ENCODE measurements around the gene DCTPP1. TPM values are rescaled to one million over a fixed set of nuclear protein-coding genes. Genes with fewer than 3 reads are reported as not detected.
A peak's percentile ranks its signal among the peaks of the same experiment; 100 is the strongest.

DCTPP1 gene
- total and polyA plus RNA-seq, 9 of the 15 experiments (the other 6 are each of a cell fraction or from before 2014, with no cell fraction given) = 45.0 to 132 (median 80.6) TPM

DNA sequence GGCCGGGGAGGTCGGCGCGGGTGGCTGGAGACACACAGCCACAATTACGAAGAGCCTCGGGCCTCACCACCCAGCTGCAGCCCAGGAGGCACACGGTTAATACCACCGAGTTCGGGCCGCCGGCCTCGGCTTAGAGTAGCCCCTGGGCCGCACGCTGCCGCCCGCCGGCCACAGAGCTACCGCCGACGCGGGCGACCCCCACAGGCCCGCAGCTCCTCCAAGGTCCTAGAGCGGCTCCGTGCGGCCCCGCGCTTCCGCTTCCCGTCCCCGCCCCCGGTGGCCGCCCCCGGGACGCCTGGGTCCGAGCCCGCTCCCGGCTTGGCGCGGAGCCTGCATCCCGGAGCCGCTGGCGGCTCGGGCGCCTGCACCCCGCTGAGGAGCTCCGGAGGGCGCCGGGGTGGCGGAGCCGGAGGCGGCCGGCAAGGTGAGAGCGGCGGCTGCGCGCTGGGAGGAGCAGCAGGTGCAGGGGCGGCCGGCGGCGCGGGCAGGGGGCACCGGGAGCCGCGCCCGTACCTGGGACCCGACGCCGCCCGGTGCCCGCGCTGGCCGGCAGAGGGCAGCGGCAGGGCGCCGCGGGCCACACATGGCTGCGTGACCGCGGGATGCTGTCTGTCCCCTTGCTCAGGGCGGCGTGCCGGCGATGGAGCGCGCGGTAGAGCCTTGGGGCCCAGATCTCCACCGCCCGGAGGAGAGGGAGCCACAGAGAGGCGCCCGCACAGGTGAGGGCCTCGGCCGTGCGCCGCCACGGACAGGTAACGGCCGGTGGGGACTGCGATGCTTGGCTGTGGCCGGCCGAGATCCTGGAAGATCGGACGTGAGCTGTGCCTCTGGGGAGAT, 34.5 kb downstream of the DCTPP1 start, which contains the start of gene ZNF48 (continued):
- TF ChIP-seq PHF20 (IDR thresholded peaks at IDR 0.05; ENCODE audit: partially characterized antibody) = peak; percentile 62
- TF ChIP-seq, protein P1, sequence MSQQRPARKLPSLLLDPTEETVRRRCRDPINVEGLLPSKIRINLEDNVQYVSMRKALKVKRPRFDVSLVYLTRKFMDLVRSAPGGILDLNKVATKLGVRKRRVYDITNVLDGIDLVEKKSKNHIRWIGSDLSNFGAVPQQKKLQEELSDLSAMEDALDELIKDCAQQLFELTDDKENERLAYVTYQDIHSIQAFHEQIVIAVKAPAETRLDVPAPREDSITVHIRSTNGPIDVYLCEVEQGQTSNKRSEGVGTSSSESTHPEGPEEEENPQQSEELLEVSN (IDR thresholded peaks at IDR 0.05; ENCODE audit: borderline replicate concordance in 1 of 2, extremely low read depth in 1 of 2, insufficient read depth in 1 of 2, insufficient read length in 1 of 2, low read depth in 1 of 2, low read length in 1 of 2, poor library complexity in 1 of 2, severe bottlenecking in 1 of 2) = peak; percentile 35 to 74
- TF ChIP-seq ZBTB1 (CRISPR knock-in tag; IDR thresholded peaks at IDR 0.05; ENCODE audit: borderline replicate concordance, low read depth) = peak; percentile 93; the same call in 1 of the 2 replicates
- peak; percentile 63; the same call in 1 of the 2 replicates for TF ChIP-seq ESRRA (IDR thresholded peaks at IDR 0.05; ENCODE audit: borderline replicate concordance, low read depth)
- TF ChIP-seq MAZ (CRISPR knock-in tag; conservative IDR thresholded peaks at IDR 0.05 in 1 of 2, IDR thresholded peaks at IDR 0.05 in 1 of 2) = peak; percentile 67 to 81; a peak in 3 of 4 replicates
- TF ChIP-seq, protein P2, sequence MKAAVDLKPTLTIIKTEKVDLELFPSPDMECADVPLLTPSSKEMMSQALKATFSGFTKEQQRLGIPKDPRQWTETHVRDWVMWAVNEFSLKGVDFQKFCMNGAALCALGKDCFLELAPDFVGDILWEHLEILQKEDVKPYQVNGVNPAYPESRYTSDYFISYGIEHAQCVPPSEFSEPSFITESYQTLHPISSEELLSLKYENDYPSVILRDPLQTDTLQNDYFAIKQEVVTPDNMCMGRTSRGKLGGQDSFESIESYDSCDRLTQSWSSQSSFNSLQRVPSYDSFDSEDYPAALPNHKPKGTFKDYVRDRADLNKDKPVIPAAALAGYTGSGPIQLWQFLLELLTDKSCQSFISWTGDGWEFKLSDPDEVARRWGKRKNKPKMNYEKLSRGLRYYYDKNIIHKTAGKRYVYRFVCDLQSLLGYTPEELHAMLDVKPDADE (conservative IDR thresholded peaks at IDR 0.05; ENCODE audit: control insufficient read depth, low read depth, low read length) = no peak; the same call in 1 of the 2 replicates
- TF ChIP-seq SUPT5H (IDR thresholded peaks at IDR 0.05) = peak; percentile 51
- peak; percentile 84 for TF ChIP-seq POLR2G (IDR thresholded peaks at IDR 0.05; ENCODE audit: low read depth, low read length)
- TF ChIP-seq COPS2 (conservative IDR thresholded peaks at IDR 0.05) = no peak
- TF ChIP-seq, protein P3, sequence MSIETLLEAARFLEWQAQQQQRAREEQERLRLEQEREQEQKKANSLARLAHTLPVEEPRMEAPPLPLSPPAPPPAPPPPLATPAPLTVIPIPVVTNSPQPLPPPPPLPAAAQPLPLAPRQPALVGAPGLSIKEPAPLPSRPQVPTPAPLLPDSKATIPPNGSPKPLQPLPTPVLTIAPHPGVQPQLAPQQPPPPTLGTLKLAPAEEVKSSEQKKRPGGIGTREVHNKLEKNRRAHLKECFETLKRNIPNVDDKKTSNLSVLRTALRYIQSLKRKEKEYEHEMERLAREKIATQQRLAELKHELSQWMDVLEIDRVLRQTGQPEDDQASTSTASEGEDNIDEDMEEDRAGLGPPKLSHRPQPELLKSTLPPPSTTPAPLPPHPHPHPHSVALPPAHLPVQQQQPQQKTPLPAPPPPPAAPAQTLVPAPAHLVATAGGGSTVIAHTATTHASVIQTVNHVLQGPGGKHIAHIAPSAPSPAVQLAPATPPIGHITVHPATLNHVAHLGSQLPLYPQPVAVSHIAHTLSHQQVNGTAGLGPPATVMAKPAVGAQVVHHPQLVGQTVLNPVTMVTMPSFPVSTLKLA (conservative IDR thresholded peaks at IDR 0.05) = peak; percentile 61 to 90; a peak in 3 of 4 replicates
- TF ChIP-seq FOXM1 (IDR thresholded peaks at IDR 0.05; ENCODE audit: low read depth) = no peak
- TF ChIP-seq FOXM1 (CRISPR knock-in tag; IDR thresholded peaks at IDR 0.05; ENCODE audit: low read depth) = no peak
- TF ChIP-seq KLF1 (tag; IDR thresholded peaks at IDR 0.05) = peak; percentile 57; the same call in 1 of the 2 replicates
- no peak for TF ChIP-seq ZNF134 (CRISPR knock-in tag; conservative IDR thresholded peaks at IDR 0.05)
- TF ChIP-seq CBX5 (IDR thresholded peaks at IDR 0.05; ENCODE audit: borderline replicate concordance, low read depth) = 0 out of 2 replicates have a peak, but pooled peaks have one; percentile 21
- peak; percentile 68 for TF ChIP-seq CCNT2 (IDR thresholded peaks at IDR 0.05; ENCODE audit: borderline replicate concordance, extremely low read depth, insufficient read length, low read depth, low read length)
- TF ChIP-seq MYBL2 (IDR thresholded peaks at IDR 0.05; ENCODE audit: low read depth) = no peak
- no peak for TF ChIP-seq MYBL2 (CRISPR knock-in tag; IDR thresholded peaks at IDR 0.05; ENCODE audit: borderline replicate concordance)
- peak; percentile 90 for TF ChIP-seq SMAD4 (CRISPR knock-in tag; conservative IDR thresholded peaks at IDR 0.05)
- TF ChIP-seq, protein P4, sequence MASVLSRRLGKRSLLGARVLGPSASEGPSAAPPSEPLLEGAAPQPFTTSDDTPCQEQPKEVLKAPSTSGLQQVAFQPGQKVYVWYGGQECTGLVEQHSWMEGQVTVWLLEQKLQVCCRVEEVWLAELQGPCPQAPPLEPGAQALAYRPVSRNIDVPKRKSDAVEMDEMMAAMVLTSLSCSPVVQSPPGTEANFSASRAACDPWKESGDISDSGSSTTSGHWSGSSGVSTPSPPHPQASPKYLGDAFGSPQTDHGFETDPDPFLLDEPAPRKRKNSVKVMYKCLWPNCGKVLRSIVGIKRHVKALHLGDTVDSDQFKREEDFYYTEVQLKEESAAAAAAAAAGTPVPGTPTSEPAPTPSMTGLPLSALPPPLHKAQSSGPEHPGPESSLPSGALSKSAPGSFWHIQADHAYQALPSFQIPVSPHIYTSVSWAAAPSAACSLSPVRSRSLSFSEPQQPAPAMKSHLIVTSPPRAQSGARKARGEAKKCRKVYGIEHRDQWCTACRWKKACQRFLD (CRISPR knock-in tag; IDR thresholded peaks at IDR 0.05) = peak; percentile 88; the same call in 1 of the 2 replicates
- peak; percentile 95 for TF ChIP-seq SP2 (IDR thresholded peaks at IDR 0.05; ENCODE audit: extremely low read depth, low read depth, low read length, poor library complexity, severe bottlenecking)

All from K562 (cell line).